Activated CD8-positive, alpha-beta memory T cell treated with anti-CD3 and anti-CD28 coated beads, Interleukin-2, amount 50 U/mL, for 24 hours (primary cell): ENCODE data around the gene LARGE1.

ENCODE experiments used
- DNase-seq: peaks from one replicate; pipeline ENCODE4 v3.0.0-alpha.2; 2020; ENCODE audit errors: extremely low read depth

Gene LARGE1

GRCh38 chr22:33913188-33913587, 7.1 kb downstream of the LARGE1 start:
- no peak for DNase-seq

- DNase-seq = no peak
Measured at GRCh38 chr22:33909911-33910310, 10.4 kb downstream of the LARGE1 start.

- DNase-seq = no peak
Measured at GRCh38 chr22:33909075-33909458, 11.2 kb downstream of the LARGE1 start.

GRCh38 chr22:33908171-33909074, 11.9 kb downstream of the LARGE1 start:
- DNase-seq = no peak

GRCh38 chr22:33906954-33907353, 13.3 kb downstream of the LARGE1 start:
- no peak for DNase-seq

- no peak for DNase-seq
Measured at GRCh38 chr22:33906475-33906874, 13.8 kb downstream of the LARGE1 start.

GRCh38 chr22:33903012-33903411, 17.3 kb downstream of the LARGE1 start:
- DNase-seq = no peak

- no peak for DNase-seq
Measured at GRCh38 chr22:33902073-33902472, 18.2 kb downstream of the LARGE1 start.

- DNase-seq = no peak
Measured at GRCh38 chr22:33898121-33898520, 22.2 kb downstream of the LARGE1 start.

- no peak for DNase-seq
Measured at GRCh38 chr22:33897448-33897835, 22.8 kb downstream of the LARGE1 start.

GRCh38 chr22:33896575-33897447, 23.5 kb downstream of the LARGE1 start:
- DNase-seq = no peak

- no peak for DNase-seq
Measured at GRCh38 chr22:33896154-33896553, 24.1 kb downstream of the LARGE1 start.

GRCh38 chr22:33895444-33895843, 24.8 kb downstream of the LARGE1 start:
- no peak for DNase-seq

- no peak for DNase-seq
Measured at GRCh38 chr22:33894515-33894914, 25.8 kb downstream of the LARGE1 start.

- no peak for DNase-seq
Measured at GRCh38 chr22:33894036-33894435, 26.2 kb downstream of the LARGE1 start.

GRCh38 chr22:33893512-33893911, 26.8 kb downstream of the LARGE1 start:
- no peak for DNase-seq

GRCh38 chr22:33891992-33892391, 28.3 kb downstream of the LARGE1 start:
- DNase-seq = no peak

- no peak for DNase-seq
Measured at GRCh38 chr22:33891455-33891854, 28.8 kb downstream of the LARGE1 start.

GRCh38 chr22:33889748-33890147, 30.5 kb downstream of the LARGE1 start:
- DNase-seq = no peak

GRCh38 chr22:33888821-33889220, 31.5 kb downstream of the LARGE1 start:
- no peak for DNase-seq

- DNase-seq = no peak
Measured at GRCh38 chr22:33887173-33887572, 33.1 kb downstream of the LARGE1 start.

- no peak for DNase-seq
Measured at GRCh38 chr22:33886696-33887095, 33.6 kb downstream of the LARGE1 start.

- DNase-seq = no peak
Measured at GRCh38 chr22:33884829-33885228, 35.4 kb downstream of the LARGE1 start.
